ENCODE results near the gene CSNK1D. TPM values are rescaled to one million over a fixed set of nuclear protein-coding genes. Genes with fewer than 3 reads are reported as not detected.

CSNK1D gene
- total RNA-seq, 1 experiment from 2014 or later: 191 TPM

DNA sequence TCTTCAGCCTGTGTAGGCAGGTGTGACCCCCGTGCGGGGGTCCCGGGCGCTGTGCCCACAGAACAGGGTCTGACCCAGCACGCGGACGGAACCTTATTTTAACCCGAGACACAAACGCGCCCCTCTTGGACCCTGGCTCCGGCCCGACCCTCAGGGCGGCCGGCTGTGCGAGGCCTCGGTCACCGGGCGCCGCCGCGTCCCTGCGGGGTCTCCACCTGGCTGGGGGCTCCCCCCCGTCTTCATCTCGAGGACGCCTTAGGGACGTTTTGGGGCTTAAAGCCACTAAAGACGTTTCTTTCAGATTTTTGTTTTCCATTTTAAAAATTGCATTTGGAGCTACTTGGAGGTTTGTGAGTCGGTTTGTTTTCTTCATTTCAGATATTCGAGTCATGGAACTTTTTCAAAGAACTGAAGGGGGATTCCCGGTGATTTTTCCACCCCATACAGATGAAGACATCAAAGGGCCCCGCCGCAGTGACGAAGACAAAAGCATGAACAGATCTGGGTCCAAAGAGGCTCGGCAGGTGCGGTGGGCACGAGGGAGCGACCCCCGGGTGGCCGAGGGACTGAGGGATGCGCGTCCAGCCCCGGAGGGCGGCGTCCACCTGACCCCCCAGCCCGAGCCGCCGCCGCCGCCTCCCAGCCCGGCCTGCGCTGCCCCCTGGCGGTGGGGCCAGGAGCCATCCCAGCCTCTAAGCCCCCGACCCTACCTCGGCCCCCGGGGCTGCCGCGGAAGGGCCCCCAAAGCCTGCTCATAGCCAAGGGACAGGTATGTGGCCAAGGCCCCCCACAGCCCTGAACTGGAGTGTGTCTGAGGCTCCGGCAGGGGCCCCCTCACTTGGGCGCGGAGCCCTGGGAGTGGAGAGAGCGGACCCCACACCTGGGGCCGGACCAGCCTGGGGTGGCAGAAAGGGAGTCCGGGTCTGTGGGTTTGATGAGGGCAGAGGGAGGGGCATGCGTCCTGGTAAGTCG is 47.7 kb upstream of the CSNK1D start:
- intact Hi-C loops (cut with micrococcal nuclease): loop anchor here (5.0 kb wide), 1 partner anchor 79 kb away; no protein-coding TSS in a partner anchor
- BruUV-seq (replicated peaks): TSS peak; percentile 25
- Mint-ChIP-seq H3K27me3 (ENCODE audit: insufficient read depth, unreplicated experiment) (no peaks in the 10 kb centered on the region), H3K4me3 (ENCODE audit: unreplicated experiment) (no peak overlapping the region), H3K36me3 (ENCODE audit: insufficient read depth, unreplicated experiment) (no peaks in the 10 kb centered on the region), H3K4me1 (ENCODE audit: insufficient read depth, unreplicated experiment) (no peaks in the 10 kb centered on the region), H3K9me3 (ENCODE audit: unreplicated experiment) (no peaks in the 10 kb centered on the region), H3K27ac (ENCODE audit: low read depth, unreplicated experiment) (no peak overlapping the region)
- ChIA-PET POLR2A (interaction anchor here (0.6 to 1.5 kb wide), 5 partner anchors 12 to 80 kb away, joined by 3 to 5 read pairs (median 3); partner anchors contain the start of gene SECTM1), CTCF (interaction anchor here (0.7 kb wide), 1 partner anchor 23 kb away, joined by 3 read pairs; no protein-coding TSS in a partner anchor)
- TF ChIP-seq, protein P1, sequence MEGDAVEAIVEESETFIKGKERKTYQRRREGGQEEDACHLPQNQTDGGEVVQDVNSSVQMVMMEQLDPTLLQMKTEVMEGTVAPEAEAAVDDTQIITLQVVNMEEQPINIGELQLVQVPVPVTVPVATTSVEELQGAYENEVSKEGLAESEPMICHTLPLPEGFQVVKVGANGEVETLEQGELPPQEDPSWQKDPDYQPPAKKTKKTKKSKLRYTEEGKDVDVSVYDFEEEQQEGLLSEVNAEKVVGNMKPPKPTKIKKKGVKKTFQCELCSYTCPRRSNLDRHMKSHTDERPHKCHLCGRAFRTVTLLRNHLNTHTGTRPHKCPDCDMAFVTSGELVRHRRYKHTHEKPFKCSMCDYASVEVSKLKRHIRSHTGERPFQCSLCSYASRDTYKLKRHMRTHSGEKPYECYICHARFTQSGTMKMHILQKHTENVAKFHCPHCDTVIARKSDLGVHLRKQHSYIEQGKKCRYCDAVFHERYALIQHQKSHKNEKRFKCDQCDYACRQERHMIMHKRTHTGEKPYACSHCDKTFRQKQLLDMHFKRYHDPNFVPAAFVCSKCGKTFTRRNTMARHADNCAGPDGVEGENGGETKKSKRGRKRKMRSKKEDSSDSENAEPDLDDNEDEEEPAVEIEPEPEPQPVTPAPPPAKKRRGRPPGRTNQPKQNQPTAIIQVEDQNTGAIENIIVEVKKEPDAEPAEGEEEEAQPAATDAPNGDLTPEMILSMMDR (IDR thresholded peaks at IDR 0.05; ENCODE audit: unreplicated experiment): peak; percentile 89
- DNase-seq (ENCODE audit: unreplicated experiment): peak; percentile 24

DNA sequence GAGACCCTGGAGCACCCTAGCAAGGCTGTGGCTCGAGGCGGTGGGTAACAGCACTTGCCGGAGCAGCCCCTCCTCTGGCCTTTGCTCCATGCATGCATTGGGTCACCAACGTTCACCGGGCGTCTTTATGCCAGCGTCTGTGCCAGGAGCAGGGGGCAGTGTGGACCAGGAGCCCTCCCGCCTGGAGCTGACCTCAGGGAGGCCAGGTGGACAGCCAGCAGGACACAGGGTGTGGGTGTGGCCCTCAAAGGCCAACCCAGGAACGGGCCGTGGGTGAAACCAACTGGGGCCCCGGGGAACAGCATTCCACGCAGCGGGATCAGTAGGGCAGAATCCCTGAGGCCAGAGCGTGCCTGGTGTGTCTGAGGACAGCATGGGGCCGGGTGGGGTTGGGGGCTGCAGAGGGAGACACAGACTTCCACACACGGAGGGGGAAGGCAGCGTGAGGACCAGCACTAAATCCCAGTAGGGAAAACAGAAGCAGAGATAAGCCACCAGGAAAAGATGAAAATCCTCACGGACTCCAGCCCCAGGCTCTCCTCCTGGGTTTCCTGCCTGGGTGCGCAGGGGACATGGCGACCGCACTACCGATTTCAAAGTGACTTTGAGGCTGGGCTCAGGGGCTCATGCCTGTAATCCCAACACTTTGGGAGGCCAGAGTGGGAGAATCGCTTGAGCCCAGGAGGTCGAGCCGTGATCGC is 46.8 kb upstream of the CSNK1D start:
- H3K27ac Mint-ChIP-seq (ENCODE audit: low read depth, unreplicated experiment): no peak overlapping the region
- POLR2A ChIA-PET: interaction anchor here (1.5 kb wide), 1 partner anchor 13 kb away, joined by 4 read pairs; the partner anchor contains the start of gene SECTM1
- no TSS peak for BruUV-seq (replicated peaks)
- H3K36me3 Mint-ChIP-seq (ENCODE audit: insufficient read depth, unreplicated experiment): no peaks in the 10 kb centered on the region
- H3K9me3 Mint-ChIP-seq (ENCODE audit: unreplicated experiment): no peaks in the 10 kb centered on the region
- H3K4me3 Mint-ChIP-seq (ENCODE audit: unreplicated experiment): no peak overlapping the region
- CTCF ChIA-PET: no interaction called here
- TF ChIP-seq, protein P1 (IDR thresholded peaks at IDR 0.05; ENCODE audit: unreplicated experiment): no peak
- H3K4me1 Mint-ChIP-seq (ENCODE audit: insufficient read depth, unreplicated experiment): no peaks in the 10 kb centered on the region
- intact Hi-C loops (cut with micrococcal nuclease): loop anchor here (5.0 kb wide), 1 partner anchor 78 kb away; no protein-coding TSS in a partner anchor
- DNase-seq (ENCODE audit: unreplicated experiment): no peak
- no peaks in the 10 kb centered on the region for H3K27me3 Mint-ChIP-seq (ENCODE audit: insufficient read depth, unreplicated experiment)

DNA sequence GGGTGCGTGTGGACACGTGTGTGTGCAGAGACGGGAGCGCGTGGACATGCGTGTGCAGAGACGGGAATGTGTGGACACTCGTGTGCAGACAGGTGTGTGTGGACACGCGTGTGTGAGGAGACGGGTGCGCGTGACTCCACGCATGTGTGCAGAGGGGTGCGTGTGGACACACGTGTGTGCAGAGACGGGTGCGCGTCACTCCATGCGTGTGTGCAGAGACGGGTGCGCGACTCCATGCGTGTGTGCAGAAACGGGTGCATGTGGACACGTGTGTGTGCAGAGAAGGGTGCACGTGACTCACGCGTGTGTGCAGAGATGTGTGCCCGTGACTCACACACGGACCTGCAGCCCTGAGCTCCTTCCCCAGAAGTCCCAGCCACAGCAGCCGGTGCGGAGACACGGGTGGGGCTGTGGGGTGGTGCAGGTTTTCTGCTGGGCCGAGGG is 46.1 kb upstream of the CSNK1D start:
- H3K9me3 Mint-ChIP-seq (ENCODE audit: unreplicated experiment): no peaks in the 10 kb centered on the region

More for the DNA sequence above, 46.1 kb upstream of the CSNK1D start:
- POLR2A ChIA-PET: interaction anchor here (1.5 kb wide), 1 partner anchor 14 kb away, joined by 4 read pairs; the partner anchor contains the start of gene SECTM1
- H3K27ac Mint-ChIP-seq (ENCODE audit: low read depth, unreplicated experiment): no peak overlapping the region
- no peak overlapping the region for H3K4me3 Mint-ChIP-seq (ENCODE audit: unreplicated experiment)
- no TSS peak for BruUV-seq (replicated peaks)
- H3K27me3 Mint-ChIP-seq (ENCODE audit: insufficient read depth, unreplicated experiment): no peaks in the 10 kb centered on the region
- TF ChIP-seq, protein P1 (IDR thresholded peaks at IDR 0.05; ENCODE audit: unreplicated experiment): no peak
- H3K36me3 Mint-ChIP-seq (ENCODE audit: insufficient read depth, unreplicated experiment): no peaks in the 10 kb centered on the region
- no peak for DNase-seq (ENCODE audit: unreplicated experiment)
- CTCF ChIA-PET: no interaction called here
- H3K4me1 Mint-ChIP-seq (ENCODE audit: insufficient read depth, unreplicated experiment): no peaks in the 10 kb centered on the region
- intact Hi-C loops (cut with micrococcal nuclease): loop anchor here (5.0 kb wide), 1 partner anchor 77 kb away; no protein-coding TSS in a partner anchor
